HEK293 (cell line): ENCODE data around the gene KCNQ1.

Experiments
- MEIS1 ChIP-seq: sonication (generic); formaldehyde crosslinking; IDR thresholded peaks from 2 replicates; pipeline ENCODE4 v1.8.1; 2022; ENCODE audit warnings: missing genetic modification reagents, mild to moderate bottlenecking, borderline replicate concordance
- MZF1 ChIP-seq: fragments of 450-650 bp; formaldehyde crosslinking; IDR thresholded peaks from 2 replicates; pipeline ENCODE4 v1.5.1; 2017; ENCODE audit warnings: missing biosample characterization, missing genetic modification characterization, borderline replicate concordance
- ZNF221 ChIP-seq: fragments of 450-650 bp; formaldehyde crosslinking; IDR thresholded peaks from 2 replicates; pipeline ENCODE4 v1.5.1; 2017; ENCODE audit warnings: missing biosample characterization, missing genetic modification characterization, borderline replicate concordance
- ZNF266 ChIP-seq: fragments of 450-650 bp; formaldehyde crosslinking; IDR thresholded peaks from 2 replicates; pipeline ENCODE4 v1.5.1; 2016; ENCODE audit warnings: missing biosample characterization, missing genetic modification characterization, low read depth
- TF ChIP-seq, protein P1 (sequence below): fragments of 450-650 bp; formaldehyde crosslinking; IDR thresholded peaks from 2 replicates; pipeline ENCODE4 v1.5.1; 2016; ENCODE audit warnings: missing biosample characterization, missing genetic modification characterization
- TF ChIP-seq, protein P2 (sequence below): fragments of 450-650 bp; formaldehyde crosslinking; IDR thresholded peaks from 2 replicates; pipeline ENCODE4 v1.5.1; 2016; ENCODE audit warnings: missing biosample characterization, missing genetic modification characterization
- TF ChIP-seq, protein P3 (sequence below): fragments of 450-650 bp; formaldehyde crosslinking; IDR thresholded peaks from 2 replicates; pipeline ENCODE4 v1.5.1; 2016; ENCODE audit warnings: missing biosample characterization, missing genetic modification characterization

DNA sequence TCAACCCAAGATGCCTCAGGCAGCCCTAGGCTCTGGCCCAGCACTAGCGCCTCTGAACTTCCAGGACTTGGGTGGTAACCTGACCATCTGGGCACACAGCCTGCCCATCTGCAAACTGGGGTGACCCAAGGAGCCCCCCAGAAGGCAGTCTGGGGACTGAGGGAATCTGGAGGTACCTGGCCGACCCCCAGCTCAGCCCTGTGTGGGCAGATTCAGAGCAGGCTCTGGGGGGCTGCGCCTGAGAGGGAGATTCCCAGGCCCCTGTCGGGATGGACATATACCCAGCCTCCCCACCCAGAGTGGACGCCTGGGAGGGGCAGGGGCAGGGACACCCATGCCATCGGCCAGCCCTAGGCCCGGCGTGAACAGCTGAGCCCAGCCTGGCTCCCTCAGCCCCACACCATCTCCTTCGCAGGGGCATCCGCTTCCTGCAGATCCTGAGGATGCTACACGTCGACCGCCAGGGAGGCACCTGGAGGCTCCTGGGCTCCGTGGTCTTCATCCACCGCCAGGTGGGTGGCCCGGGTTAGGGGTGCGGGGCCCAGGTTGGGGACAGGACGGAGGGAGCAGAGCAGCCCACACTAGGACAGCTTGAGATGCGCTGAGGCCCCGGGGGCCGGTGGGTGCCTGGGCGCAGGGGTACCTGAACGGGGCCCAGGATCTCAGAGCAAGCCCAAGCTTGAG is 126.9 kb downstream of the KCNQ1 start:
- TF ChIP-seq, protein P1, sequence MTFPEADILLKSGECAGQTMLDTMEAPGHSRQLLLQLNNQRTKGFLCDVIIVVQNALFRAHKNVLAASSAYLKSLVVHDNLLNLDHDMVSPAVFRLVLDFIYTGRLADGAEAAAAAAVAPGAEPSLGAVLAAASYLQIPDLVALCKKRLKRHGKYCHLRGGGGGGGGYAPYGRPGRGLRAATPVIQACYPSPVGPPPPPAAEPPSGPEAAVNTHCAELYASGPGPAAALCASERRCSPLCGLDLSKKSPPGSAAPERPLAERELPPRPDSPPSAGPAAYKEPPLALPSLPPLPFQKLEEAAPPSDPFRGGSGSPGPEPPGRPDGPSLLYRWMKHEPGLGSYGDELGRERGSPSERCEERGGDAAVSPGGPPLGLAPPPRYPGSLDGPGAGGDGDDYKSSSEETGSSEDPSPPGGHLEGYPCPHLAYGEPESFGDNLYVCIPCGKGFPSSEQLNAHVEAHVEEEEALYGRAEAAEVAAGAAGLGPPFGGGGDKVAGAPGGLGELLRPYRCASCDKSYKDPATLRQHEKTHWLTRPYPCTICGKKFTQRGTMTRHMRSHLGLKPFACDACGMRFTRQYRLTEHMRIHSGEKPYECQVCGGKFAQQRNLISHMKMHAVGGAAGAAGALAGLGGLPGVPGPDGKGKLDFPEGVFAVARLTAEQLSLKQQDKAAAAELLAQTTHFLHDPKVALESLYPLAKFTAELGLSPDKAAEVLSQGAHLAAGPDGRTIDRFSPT, result no peak
- TF ChIP-seq, protein P2, sequence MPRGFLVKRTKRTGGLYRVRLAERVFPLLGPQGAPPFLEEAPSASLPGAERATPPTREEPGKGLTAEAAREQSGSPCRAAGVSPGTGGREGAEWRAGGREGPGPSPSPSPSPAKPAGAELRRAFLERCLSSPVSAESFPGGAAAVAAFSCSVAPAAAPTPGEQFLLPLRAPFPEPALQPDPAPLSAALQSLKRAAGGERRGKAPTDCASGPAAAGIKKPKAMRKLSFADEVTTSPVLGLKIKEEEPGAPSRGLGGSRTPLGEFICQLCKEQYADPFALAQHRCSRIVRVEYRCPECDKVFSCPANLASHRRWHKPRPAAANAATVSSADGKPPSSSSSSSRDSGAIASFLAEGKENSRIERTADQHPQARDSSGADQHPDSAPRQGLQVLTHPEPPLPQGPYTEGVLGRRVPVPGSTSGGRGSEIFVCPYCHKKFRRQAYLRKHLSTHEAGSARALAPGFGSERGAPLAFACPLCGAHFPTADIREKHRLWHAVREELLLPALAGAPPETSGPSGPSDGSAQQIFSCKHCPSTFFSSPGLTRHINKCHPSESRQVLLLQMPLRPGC, result no peak
- TF ChIP-seq, protein P3, sequence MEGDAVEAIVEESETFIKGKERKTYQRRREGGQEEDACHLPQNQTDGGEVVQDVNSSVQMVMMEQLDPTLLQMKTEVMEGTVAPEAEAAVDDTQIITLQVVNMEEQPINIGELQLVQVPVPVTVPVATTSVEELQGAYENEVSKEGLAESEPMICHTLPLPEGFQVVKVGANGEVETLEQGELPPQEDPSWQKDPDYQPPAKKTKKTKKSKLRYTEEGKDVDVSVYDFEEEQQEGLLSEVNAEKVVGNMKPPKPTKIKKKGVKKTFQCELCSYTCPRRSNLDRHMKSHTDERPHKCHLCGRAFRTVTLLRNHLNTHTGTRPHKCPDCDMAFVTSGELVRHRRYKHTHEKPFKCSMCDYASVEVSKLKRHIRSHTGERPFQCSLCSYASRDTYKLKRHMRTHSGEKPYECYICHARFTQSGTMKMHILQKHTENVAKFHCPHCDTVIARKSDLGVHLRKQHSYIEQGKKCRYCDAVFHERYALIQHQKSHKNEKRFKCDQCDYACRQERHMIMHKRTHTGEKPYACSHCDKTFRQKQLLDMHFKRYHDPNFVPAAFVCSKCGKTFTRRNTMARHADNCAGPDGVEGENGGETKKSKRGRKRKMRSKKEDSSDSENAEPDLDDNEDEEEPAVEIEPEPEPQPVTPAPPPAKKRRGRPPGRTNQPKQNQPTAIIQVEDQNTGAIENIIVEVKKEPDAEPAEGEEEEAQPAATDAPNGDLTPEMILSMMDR, result no peak
- TF ChIP-seq MEIS1 (CRISPR knock-in tag) (no peak), MZF1 (no peak), ZNF266 (tag by site-specific recombination) (no peak), ZNF221 (tag by site-specific recombination) (no peak)
